ENCODE results near the gene ALDH1A1. TPM values are rescaled to one million over a fixed set of nuclear protein-coding genes. Genes with fewer than 3 reads are reported as not detected.

ALDH1A1 gene
- total and polyA plus RNA-seq, 2 of the 8 experiments (the other 6 are each of a cell fraction or from before 2014, with no cell fraction given) = 0.50 to 0.82 TPM

GRCh38 chr9:72921888-72922654 is 30.8 kb downstream of the ALDH1A1 start (continued):
- TF ChIP-seq CHD7 (IDR thresholded peaks at IDR 0.05; ENCODE audit: insufficient replicate concordance, low read length) (no peak), ATF2 (IDR thresholded peaks at IDR 0.05; ENCODE audit: low read length) (no peak), KDM4A (IDR thresholded peaks at IDR 0.05; ENCODE audit: low read depth, low read length, severe bottlenecking) (no peak), MAX (IDR thresholded peaks at IDR 0.05) (no peak), EZH2 (IDR thresholded peaks at IDR 0.05; ENCODE audit: low read depth, low read length, severe bottlenecking) (no peak), ASH2L (IDR thresholded peaks at IDR 0.05; ENCODE audit: low read length) (no peak), PHF8 (conservative IDR thresholded peaks at IDR 0.05; ENCODE audit: low read depth, low read length) (no peak), GTF2F1 (IDR thresholded peaks at IDR 0.05; ENCODE audit: borderline replicate concordance, low read depth, low read length) (no peak)

Data from H1 (cell line).